Mammary epithelial cell (primary cell): ENCODE data around the gene IMP3.

Source experiments
- EZH2 ChIP-seq: IDR thresholded peaks from 2 replicates; pipeline ENCODE4 v1.6.1; 2012; ENCODE audit warnings: low read length, inconsistent platforms, borderline replicate concordance
- TF ChIP-seq, protein P1 (sequence below), 2 donors: IDR thresholded peaks in 1 of 2; conservative IDR thresholded peaks in 1 of 2; 2 replicates each; pipeline ENCODE4 v1.5.1; 2011 to 2012; ENCODE audit warnings: inconsistent platforms in 2 of 2, low read length in 2 of 2, mild to moderate bottlenecking in 2 of 2, control low read depth in 1 of 2, low read depth in 1 of 2; ENCODE audit not compliant: insufficient read depth in 1 of 2; ENCODE audit errors: extremely low read depth in 1 of 2

DNA sequence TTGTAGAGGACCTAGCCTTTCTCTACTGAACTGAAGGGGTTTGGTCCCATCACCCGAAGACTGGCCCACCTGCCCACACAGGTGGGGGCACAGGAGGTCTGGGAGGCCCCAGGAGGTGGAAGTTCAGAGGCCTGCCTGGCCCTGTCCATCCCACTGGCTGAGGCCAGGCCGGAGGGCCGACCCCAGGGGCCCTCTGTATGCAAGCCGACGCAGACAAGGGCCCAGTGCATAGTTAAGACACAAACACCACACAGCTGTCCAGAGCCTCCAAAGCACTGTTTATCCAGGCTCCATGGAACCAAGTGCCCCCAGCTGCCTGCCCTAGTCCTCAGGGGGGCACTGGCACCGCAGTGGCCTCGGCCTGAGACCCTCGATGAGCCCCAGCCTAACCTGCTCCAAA, 34.3 kb upstream of the IMP3 start:
- TF ChIP-seq, protein P1, sequence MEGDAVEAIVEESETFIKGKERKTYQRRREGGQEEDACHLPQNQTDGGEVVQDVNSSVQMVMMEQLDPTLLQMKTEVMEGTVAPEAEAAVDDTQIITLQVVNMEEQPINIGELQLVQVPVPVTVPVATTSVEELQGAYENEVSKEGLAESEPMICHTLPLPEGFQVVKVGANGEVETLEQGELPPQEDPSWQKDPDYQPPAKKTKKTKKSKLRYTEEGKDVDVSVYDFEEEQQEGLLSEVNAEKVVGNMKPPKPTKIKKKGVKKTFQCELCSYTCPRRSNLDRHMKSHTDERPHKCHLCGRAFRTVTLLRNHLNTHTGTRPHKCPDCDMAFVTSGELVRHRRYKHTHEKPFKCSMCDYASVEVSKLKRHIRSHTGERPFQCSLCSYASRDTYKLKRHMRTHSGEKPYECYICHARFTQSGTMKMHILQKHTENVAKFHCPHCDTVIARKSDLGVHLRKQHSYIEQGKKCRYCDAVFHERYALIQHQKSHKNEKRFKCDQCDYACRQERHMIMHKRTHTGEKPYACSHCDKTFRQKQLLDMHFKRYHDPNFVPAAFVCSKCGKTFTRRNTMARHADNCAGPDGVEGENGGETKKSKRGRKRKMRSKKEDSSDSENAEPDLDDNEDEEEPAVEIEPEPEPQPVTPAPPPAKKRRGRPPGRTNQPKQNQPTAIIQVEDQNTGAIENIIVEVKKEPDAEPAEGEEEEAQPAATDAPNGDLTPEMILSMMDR (conservative IDR thresholded peaks at IDR 0.05 in 1 of 2, IDR thresholded peaks at IDR 0.05 in 1 of 2; ENCODE audit: extremely low read depth in 1 of 2, insufficient read depth in 1 of 2, low read depth in 1 of 2, low read length in 2 of 2), result no peak
- TF ChIP-seq EZH2, result no peak
